ENCODE data around the gene DSCAM. TPM values are rescaled to one million over a fixed set of nuclear protein-coding genes. Genes with fewer than 3 reads are reported as not detected.

DSCAM gene, protein sequence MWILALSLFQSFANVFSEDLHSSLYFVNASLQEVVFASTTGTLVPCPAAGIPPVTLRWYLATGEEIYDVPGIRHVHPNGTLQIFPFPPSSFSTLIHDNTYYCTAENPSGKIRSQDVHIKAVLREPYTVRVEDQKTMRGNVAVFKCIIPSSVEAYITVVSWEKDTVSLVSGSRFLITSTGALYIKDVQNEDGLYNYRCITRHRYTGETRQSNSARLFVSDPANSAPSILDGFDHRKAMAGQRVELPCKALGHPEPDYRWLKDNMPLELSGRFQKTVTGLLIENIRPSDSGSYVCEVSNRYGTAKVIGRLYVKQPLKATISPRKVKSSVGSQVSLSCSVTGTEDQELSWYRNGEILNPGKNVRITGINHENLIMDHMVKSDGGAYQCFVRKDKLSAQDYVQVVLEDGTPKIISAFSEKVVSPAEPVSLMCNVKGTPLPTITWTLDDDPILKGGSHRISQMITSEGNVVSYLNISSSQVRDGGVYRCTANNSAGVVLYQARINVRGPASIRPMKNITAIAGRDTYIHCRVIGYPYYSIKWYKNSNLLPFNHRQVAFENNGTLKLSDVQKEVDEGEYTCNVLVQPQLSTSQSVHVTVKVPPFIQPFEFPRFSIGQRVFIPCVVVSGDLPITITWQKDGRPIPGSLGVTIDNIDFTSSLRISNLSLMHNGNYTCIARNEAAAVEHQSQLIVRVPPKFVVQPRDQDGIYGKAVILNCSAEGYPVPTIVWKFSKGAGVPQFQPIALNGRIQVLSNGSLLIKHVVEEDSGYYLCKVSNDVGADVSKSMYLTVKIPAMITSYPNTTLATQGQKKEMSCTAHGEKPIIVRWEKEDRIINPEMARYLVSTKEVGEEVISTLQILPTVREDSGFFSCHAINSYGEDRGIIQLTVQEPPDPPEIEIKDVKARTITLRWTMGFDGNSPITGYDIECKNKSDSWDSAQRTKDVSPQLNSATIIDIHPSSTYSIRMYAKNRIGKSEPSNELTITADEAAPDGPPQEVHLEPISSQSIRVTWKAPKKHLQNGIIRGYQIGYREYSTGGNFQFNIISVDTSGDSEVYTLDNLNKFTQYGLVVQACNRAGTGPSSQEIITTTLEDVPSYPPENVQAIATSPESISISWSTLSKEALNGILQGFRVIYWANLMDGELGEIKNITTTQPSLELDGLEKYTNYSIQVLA (N-terminal part only)
- total RNA-seq (2022; extraction: Qiagen RNA extraction), result not detected in 5 replicates

DNA sequence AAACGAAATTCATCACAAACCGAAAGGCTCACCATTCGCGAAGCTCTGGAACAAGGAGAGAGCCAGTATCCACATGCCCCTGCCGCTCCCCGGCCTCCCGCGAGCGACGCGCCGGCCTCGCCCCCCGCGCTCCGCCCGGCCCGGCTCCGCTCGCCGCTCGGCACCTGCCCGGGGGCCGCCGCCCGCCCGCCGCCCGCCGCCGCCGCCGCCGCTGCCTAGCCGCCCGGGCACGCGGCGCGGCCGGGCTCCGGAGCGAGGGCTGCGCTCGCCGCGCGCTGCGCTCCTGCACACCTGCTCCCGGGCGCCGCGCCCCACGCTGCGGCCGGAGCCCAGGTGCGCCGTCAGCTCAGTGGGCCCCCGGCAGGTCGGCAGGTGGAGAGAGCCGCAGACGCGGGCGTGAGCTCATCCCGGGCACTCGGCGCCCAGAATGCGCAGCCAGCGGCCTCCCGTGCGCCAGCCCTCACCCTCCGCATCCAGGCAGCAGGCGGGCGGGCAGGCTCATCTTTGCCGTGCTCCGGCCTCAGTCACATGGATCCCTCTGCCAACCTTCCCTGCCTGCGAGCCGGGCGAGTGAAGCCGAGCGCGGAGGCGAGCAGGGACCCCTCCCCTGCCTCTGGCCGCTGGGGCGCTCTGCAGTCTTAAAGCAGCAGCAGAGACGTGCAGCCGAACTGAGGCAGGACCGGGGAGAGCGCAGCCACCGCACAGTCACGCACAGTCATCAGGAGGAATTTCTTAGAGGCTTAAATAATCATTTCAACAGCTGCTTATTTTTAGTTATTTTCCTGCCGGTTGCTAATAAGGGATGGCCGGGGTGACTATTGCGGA is at the start of gene DSCAM:
TSS of gene DSCAM (minus strand) at position 572 of the 825 bp plus-strand sequence. CDS start at position 75, 497 bp downstream.

Measured in A549 treated with AZD2906 at 1 μM for 4 hours (cell line).